Measurements from ENCODE around the gene TLR6.

GRCh38 chr4:38905652-38906385 lies 49.2 kb upstream of the TLR6 start:
- TF ChIP-seq CTCF (IDR thresholded peaks at IDR 0.05) (no peak), EZH2 (IDR thresholded peaks at IDR 0.05; ENCODE audit: borderline replicate concordance, insufficient read depth, low read depth, low read length, poor library complexity, severe bottlenecking) (no peak)
